Left lung (tissue), 10 donors: ENCODE measurements around the gene NPTX1. TPM values are rescaled to one million over a fixed set of nuclear protein-coding genes. Genes with fewer than 3 reads are reported as not detected.

ENCODE experiments used
- ATAC-seq: fragments of 200-7000 bp; cut with Tn5 transposase; one replicate; pipeline ENCODE4 v1.9.1; 2020; ENCODE audit warnings: moderate library complexity
- DNase-seq, 4 donors: peaks; one replicate each; pipeline ENCODE4 v3.0.0-alpha.2; 2013 to 2020
- H3K27ac ChIP-seq, 2 donors: fragments of 200-600 bp; sonication (generic) in 1 of 2; one replicate each; pipeline versions ENCODE4 v1.5.0 to v1.8.0; 2020 to 2021
- H3K27me3 ChIP-seq, 2 donors: fragments of 200-600 bp; sonication (generic) in 1 of 2; one replicate each; pipeline versions ENCODE4 v1.5.0 to v1.8.0; 2020 to 2021
- H3K36me3 ChIP-seq, 2 donors: fragments of 200-600 bp; sonication (generic) in 1 of 2; one replicate each; pipeline versions ENCODE4 v1.5.0 to v1.8.0; 2020 to 2021
- H3K4me1 ChIP-seq, 2 donors: fragments of 200-600 bp; one replicate each; pipeline ENCODE4 v1.8.0; 2021
- H3K4me3 ChIP-seq, 2 donors: fragments of 200-600 bp; sonication (generic) in 1 of 2; one replicate each; pipeline versions ENCODE4 v1.5.0 to v1.8.0; 2020 to 2021; ENCODE audit warnings: mild to moderate bottlenecking in 1 of 2
- H3K9me3 ChIP-seq, 2 donors: fragments of 200-600 bp; sonication (generic) in 1 of 2; one replicate each; pipeline versions ENCODE4 v1.5.0 to v1.8.0; 2020 to 2021
- intact Hi-C, 2 donors: fragments of 100-400 bp; cut with DNase I; formaldehyde crosslinking; loops; one replicate each; pipeline versions ENCODE4 v1.11.2 to v1.14.2; 2022
- polyA plus RNA-seq, 6 donors: library from polyadenylated mRNA; unstranded; fragments of 120-200 nt; gene quantifications; one replicate each; pipeline ENCODE4 v1.2.1, GENCODE V29; 2013; ENCODE audit not compliant: insufficient read length in 6 of 6
- total RNA-seq, 2 donors: library from RNA; stranded (reverse); fragmentation: NEBNext Ultra II Directional; extraction: Animal tissue kit (Norgen Biotek cat#: 25700); gene quantifications; one replicate each; pipeline ENCODE4 v1.2.1, GENCODE V29; 2021
- TF ChIP-seq, protein P1 (sequence below), 2 donors: fragments of 200-600 bp; sonication (generic) in 1 of 2; IDR thresholded peaks; one replicate each; pipeline versions ENCODE4 v1.5.0 to v1.8.0; 2021; ENCODE audit warnings: antibody characterized with exemption in 2 of 2
- donor health status: DM: no; HTN: yes; CAD: no.
- donor health status: DM: no; HTN: no; CAD: no.

The NPTX1 gene
- total and polyA plus RNA-seq, 8 donors: 0.17 to 9.1 (median 6.3) TPM

DNA sequence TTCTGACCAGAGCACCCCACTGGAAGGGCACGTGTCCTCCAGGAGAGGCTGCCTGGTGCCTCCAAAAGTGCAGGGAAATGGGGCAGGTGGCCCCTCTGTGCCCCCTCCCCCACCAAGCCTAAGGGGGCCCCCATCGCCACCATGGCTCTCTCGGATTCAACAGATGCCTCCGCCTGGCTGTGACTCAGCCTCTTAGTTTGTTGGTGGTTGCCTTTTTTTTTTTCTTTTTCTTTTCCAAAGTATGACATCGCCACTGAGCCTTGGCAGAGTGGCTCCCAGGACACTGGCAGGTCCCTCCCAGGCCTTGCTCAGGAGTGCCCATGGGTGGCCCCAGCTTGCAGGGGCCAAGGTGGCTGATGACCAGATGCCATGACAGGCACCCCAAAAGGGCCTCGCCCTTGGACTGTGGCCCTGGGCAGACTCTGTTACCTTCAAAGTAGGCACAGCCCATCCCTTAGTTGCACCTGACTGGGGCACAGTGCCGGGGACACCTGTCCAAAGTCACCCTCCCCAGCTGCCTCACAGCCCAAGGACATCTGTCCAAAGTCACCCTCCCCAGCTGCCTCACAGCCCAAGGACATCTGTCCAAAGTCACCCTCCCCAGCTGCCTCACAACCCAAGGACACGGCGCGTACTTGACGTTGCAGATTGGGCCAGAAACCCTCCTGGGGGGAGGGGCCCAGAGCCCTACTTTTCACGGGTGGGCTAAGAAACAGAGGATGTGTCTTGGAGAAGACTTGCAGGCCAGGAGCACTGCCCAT, 29.6 kb downstream of the NPTX1 start:
- no peak for DNase-seq
- no peaks in the 10 kb centered on the region for H3K9me3 ChIP-seq
- intact Hi-C loops: no loop called here
- H3K4me3 ChIP-seq: no peak overlapping the region
- no peaks in the 10 kb centered on the region for H3K36me3 ChIP-seq
- ATAC-seq: no peak
- TF ChIP-seq, protein P1, sequence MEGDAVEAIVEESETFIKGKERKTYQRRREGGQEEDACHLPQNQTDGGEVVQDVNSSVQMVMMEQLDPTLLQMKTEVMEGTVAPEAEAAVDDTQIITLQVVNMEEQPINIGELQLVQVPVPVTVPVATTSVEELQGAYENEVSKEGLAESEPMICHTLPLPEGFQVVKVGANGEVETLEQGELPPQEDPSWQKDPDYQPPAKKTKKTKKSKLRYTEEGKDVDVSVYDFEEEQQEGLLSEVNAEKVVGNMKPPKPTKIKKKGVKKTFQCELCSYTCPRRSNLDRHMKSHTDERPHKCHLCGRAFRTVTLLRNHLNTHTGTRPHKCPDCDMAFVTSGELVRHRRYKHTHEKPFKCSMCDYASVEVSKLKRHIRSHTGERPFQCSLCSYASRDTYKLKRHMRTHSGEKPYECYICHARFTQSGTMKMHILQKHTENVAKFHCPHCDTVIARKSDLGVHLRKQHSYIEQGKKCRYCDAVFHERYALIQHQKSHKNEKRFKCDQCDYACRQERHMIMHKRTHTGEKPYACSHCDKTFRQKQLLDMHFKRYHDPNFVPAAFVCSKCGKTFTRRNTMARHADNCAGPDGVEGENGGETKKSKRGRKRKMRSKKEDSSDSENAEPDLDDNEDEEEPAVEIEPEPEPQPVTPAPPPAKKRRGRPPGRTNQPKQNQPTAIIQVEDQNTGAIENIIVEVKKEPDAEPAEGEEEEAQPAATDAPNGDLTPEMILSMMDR (IDR thresholded peaks at IDR 0.05): no peak
- H3K27me3 ChIP-seq: no peaks in the 10 kb centered on the region
- no peak overlapping the region for H3K27ac ChIP-seq
- H3K4me1 ChIP-seq: no peaks in the 10 kb centered on the region

DNA sequence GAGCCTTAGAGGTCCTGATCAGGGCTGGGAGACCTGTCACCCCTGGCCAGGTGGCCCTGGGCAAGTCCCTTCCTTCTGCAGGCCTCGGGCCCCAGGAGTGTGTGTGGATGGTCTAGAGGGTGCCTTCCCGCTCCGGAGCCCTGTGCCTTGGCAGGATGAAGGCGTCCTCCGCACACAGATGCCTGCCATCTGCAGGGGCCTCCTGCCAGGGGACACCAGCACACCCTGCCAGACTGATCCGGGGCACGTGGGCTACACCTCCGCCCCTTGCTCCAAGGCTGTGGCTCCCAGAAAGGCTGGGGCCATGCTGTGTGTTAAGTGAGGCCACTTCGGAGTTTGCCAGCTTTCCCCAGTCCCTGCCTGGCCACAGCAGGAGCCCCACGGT, 30.7 kb downstream of the NPTX1 start:
- Histone ChIP-seq H3K4me1 (no peaks in the 10 kb centered on the region), H3K9me3 (no peaks in the 10 kb centered on the region), H3K36me3 (no peaks in the 10 kb centered on the region), H3K4me3 (no peak overlapping the region), H3K27me3 (no peaks in the 10 kb centered on the region), H3K27ac (no peak overlapping the region)
- DNase-seq (no peak), ATAC-seq (no peak)
- TF ChIP-seq, protein P1 (IDR thresholded peaks at IDR 0.05): no peak
- intact Hi-C loops: no loop called here

DNA sequence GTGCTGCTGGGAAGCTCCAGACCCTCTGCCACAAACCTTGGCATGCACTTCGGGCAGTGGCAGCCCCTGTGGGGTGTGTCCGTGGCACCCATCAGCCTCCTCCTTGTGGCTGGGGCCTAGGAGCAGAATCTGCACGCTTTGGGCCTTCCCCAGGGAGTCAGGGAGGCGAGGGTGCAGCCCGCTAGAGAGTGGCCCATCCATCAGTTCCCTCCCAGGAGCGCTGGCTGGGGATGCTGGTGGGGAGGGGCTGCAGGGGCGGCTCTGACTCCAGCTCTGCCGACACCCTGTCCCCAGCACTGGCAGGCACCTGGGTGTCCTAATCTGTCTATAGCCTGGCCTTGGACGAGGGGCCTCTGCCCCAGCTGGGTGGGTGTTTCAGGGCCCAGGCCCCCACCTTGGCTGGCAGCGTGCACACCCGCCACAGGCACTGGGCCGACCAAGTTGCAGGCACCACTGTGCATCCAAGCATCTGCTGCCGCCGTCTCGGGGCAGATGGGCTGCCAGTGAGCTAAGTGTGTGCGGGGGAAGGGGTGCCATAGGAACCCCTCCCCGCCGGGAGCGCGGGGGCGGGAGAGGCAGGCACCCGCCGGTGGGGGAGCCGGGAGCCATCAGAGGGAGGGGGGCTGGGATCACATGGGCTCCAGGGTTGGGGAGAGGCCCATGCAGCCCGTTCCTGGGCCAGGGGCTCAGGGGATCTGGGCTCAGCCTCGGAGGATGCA, 31.2 kb downstream of the NPTX1 start:
- no peaks in the 10 kb centered on the region for H3K9me3 ChIP-seq
- no peaks in the 10 kb centered on the region for H3K4me1 ChIP-seq
- H3K36me3 ChIP-seq: no peaks in the 10 kb centered on the region
- DNase-seq (peak in 1 of 4 donors; percentile 68), ATAC-seq (no peak)
- H3K27ac ChIP-seq: no peak overlapping the region
- no peak overlapping the region for H3K4me3 ChIP-seq
- no peaks in the 10 kb centered on the region for H3K27me3 ChIP-seq
- intact Hi-C loops: no loop called here
- TF ChIP-seq, protein P1 (IDR thresholded peaks at IDR 0.05): no peak

DNA sequence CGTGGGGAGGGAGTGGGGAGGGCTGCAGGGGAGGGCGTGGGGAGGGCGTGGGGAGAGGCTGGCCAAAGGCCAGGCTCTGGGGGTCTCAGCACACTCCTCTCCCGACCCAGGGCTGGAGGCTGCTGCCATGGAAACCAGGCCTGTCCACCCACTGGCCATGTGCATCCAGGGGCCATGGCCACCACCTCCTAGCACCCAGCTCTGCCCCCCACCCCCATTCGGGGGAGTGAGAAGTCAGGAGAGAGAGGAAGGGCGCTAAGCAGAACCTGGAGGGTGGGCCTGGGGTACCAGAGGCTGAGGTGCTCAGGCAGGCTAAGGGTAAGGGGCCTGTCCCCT, 31.8 kb downstream of the NPTX1 start:
- Histone ChIP-seq H3K36me3 (no peaks in the 10 kb centered on the region), H3K4me3 (no peak overlapping the region), H3K27ac (no peak overlapping the region), H3K4me1 (no peaks in the 10 kb centered on the region), H3K27me3 (no peaks in the 10 kb centered on the region), H3K9me3 (no peaks in the 10 kb centered on the region)
- ATAC-seq (no peak), DNase-seq (peak in 1 of 4 donors; percentile 26)
- TF ChIP-seq, protein P1 (IDR thresholded peaks at IDR 0.05): no peak
- intact Hi-C loops: no loop called here

DNA sequence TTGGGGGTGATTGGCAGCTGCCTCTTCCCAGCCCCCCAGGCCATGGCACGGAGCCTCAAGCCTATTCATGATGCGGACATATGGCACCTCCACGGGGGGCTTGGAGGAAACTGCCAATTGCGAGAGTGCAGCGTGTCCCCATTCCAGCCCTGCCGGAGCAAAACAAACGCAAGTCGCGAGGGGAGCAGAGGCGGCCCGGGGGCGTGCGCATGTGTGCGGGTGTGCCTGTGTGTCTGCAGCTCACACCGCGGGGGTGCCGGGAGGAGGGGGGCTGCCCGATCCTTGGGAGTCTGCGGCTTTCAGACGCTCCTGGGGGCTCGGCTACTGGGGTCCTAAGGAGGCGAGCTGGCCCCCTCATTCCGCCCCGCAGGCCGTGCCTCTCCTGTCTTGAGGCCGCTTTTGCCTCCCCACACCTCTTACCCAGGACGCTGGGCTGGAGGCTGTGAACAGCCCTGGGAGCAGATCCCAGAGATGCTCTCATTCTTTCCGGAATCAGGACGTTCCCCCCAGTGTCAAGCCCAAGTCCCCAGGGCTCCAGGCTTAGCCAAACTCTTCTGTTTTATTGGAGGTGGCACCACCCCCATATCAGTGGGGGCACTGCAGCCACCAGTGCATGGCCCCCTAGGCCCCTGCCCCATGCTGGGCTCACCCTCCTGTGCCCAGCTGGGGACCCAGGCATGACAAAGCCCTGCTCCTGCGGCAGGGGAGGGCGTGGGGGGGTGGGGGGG, 32.3 kb downstream of the NPTX1 start:
- H3K9me3 ChIP-seq: no peaks in the 10 kb centered on the region
- TF ChIP-seq, protein P1 (IDR thresholded peaks at IDR 0.05): no peak
- H3K4me3 ChIP-seq: no peak overlapping the region
- H3K4me1 ChIP-seq: no peaks in the 10 kb centered on the region
- H3K27ac ChIP-seq: no peak overlapping the region
- ATAC-seq (no peak), DNase-seq (peak in 1 of 4 donors; percentile 76)
- H3K36me3 ChIP-seq: no peaks in the 10 kb centered on the region
- H3K27me3 ChIP-seq: no peaks in the 10 kb centered on the region
- intact Hi-C loops: no loop called here
